GM19463 (cell line): Measurements from ENCODE around the gene CD93.
A peak's percentile ranks its signal among the peaks of the same experiment; 100 is the strongest.

ENCODE experiments used
- ATAC-seq: cut with Tn5 transposase; IDR thresholded peaks from one replicate; pipeline ENCODE4 v1.9.1; 2021; ENCODE audit warnings: mild to moderate bottlenecking, moderate library complexity; ENCODE audit not compliant: unreplicated experiment

The CD93 gene, protein sequence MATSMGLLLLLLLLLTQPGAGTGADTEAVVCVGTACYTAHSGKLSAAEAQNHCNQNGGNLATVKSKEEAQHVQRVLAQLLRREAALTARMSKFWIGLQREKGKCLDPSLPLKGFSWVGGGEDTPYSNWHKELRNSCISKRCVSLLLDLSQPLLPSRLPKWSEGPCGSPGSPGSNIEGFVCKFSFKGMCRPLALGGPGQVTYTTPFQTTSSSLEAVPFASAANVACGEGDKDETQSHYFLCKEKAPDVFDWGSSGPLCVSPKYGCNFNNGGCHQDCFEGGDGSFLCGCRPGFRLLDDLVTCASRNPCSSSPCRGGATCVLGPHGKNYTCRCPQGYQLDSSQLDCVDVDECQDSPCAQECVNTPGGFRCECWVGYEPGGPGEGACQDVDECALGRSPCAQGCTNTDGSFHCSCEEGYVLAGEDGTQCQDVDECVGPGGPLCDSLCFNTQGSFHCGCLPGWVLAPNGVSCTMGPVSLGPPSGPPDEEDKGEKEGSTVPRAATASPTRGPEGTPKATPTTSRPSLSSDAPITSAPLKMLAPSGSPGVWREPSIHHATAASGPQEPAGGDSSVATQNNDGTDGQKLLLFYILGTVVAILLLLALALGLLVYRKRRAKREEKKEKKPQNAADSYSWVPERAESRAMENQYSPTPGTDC

DNA sequence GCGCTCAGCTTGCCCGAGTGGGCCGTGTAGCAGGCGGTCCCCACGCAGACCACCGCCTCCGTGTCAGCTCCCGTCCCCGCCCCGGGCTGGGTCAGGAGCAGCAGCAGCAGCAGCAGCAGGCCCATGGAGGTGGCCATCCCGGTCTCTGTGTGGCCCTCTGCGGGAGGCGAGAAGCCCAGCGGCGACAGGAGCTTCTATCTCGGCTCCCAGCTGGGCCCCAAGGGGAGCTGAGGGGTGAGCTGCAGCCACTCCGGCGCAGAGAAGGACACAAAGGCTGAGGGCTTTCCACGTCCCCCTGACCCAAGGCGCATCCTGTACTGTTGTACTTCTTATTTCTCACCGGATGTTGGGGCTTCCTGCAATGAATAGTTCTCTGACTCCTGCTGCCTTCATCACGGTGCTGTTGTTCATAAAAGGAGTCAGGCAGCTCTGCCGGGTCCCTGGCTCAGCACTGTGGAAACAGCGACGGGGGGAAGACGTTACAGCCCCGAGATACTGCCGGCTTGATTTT lies at the start of gene CD93:
Gene CD93, minus strand, starts transcription at position 269 of the 511 bp plus-strand sequence. Its CDS starts 132 bp downstream, at position 137.
- no peak for ATAC-seq

DNA sequence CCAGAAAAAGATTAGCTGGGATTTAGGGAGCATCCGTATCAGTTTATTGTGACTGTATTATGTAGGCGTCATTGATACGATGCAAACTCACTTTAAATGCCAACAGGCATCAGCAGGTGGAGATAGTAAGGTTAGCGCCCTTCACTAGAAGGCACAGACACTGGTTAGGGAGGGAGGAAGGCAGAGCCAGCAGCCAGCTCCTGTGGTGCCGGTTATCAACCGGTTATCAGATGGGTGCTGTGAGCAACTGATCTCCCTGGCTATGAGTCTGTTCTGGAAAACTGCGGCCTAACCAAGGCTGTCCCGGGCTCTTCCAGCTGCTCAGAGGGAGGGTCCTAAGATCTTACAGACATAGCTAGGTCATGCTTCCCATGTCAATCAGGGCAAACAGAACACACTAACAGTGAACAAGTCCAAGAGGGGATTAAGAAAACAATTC lies 47.5 kb upstream of the CD93 start:
- ATAC-seq = no peak

DNA sequence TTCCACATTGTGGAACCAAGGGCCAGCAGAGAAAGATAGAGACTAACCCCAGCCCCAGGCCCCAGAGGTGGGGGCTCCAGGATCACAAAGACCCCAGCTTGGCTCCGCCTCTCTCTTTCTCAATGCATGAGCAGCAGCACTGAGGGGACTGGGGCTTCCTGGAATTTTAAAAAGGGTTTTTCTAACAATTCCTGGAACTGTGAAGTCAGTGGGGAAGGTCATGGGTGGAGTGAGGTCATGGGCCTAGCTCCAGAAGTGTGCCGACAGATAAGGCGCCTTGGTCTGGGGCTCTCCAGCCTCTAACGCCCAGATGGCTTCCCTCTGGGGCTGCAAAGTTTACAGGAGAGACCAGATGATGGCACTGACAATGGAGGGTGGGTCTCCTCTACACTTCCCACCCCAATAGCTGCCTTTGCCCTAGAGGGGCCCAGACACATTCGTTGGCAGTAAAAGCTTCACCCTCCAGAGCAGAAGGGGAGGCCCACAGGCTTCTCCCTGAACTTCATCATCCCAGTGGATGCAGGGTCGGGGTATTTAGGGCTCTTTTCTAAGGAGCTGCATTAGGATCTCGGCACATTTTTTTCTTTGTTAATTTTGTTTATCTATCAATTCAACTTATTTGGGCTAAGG lies 46.9 kb upstream of the CD93 start:
- no peak for ATAC-seq

DNA sequence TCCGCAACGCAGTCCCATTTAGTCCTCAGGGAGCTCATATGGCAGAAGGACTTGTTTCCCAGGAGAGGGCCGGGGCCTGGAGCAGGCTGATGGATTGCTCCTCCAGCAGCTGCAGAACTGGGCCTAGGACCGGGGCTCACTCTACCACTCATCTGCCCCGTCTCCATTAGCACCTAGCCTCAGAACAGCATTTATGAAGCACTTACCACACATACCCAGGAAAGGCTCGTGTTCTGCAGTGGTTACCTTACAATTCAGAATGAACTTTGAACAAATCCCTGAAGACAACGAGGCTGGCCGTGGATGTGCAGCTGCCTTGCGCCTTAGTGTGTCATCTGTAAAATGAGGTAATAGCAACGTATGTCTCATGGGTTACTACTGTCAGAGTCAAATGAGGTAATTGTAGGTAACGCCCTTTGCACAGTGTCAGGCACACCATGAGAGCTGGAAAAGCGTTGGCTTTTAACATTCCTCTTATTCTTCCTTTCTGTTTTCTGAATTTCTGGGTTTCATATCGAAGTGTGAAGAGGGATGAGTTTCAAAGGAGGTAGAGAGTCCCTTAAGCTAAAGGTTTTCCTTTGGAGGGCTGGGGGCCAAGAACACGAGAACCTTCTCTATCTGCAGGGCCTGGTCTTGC lies 46.3 kb upstream of the CD93 start:
- ATAC-seq = no peak

DNA sequence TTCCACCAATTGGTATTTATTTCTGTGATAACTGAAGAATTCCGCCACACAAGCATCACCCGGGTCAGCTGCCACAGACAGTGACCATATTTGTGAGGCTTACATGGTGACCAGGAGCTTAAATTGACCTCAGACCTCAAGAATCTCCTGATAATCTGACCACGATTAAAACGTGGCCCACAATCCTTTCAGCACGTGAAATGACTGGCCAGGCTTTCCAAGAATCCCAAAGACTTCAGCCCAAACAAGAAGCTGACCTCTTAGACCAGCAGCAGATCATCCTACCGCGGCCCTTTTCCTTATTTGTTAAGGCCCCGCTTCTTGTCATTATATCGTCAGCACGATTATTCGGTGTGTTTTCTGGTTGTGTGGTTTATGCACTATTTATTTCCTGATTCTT lies 45.6 kb upstream of the CD93 start:
- no peak for ATAC-seq

DNA sequence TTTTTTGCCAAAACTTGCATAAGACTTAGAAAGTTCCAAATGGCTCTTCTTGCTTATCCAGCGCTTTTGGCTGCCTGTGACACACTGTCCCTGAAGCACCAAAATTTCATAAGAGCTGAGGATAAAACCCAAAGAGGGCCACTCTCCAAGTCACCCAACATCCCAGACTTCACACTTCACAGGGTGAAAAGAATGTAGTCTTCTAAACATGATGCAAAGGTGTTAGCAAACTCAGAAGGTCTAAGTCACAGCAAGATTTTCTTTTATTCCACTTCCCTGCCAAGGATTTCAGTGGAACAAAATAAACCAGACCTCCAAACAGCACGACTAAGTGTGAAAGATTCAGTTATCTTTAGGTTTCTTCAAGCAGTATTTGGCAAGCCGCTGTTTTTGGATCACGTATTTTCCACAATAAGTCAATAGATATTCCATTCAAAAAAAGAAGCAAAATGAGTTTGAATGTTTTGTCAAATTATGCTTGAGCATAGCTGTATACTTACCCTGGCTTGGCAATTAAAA lies 44.6 kb upstream of the CD93 start:
- no peak for ATAC-seq

DNA sequence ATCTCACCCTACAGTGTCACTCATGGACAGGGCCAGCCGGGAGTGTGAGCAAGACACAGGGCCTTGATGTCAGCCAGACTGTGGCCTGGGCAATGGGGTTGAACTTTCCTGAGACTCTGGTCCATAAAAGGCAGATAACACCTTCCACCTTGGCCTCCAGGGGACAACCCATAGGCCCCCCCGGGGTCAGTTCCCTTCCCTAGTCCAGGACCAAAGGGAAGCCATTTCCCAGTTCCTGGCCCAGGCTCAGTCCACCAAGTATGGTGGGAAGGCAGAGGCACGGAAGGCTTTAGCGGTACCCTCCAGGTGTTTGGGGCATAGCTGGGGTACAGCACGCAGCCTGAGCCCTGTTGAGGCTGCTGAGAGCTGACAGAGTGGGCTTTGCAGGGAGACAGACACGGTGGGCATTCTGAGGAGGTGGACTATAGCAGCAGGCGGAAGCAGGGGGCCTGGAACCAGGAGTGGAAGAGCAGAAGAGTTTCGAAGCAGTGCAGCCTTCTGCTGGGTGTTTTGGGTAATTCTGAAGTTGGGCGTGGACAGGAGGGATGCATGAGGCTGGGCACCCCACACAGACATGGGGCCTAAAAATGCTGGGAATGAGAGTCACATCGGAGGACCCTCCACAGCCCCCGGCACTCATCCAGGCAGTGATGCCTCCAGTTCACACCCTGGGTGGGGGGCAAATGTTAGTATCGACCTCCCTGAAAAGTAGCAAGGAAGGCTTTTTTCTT lies 43.9 kb upstream of the CD93 start:
- no peak for ATAC-seq

DNA sequence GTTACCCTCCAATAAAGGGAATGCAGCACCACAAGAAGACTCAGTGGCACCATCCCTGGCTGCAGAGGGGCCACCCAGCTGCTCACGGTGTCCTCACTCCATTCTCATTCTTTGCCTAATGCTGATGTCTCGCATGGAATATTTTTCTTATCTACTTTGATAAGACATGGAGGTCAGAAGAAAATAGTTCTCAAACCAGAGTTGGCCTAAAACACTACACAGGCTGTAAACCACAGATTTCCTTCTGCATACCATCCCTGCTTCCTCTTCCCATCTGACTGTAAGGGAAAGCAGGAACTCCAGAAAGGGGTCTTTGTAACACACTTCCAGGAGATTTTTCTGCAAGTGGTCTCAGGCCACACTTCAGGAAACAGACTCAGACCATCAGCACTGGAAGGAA lies 43.1 kb upstream of the CD93 start:
- ATAC-seq = no peak

DNA sequence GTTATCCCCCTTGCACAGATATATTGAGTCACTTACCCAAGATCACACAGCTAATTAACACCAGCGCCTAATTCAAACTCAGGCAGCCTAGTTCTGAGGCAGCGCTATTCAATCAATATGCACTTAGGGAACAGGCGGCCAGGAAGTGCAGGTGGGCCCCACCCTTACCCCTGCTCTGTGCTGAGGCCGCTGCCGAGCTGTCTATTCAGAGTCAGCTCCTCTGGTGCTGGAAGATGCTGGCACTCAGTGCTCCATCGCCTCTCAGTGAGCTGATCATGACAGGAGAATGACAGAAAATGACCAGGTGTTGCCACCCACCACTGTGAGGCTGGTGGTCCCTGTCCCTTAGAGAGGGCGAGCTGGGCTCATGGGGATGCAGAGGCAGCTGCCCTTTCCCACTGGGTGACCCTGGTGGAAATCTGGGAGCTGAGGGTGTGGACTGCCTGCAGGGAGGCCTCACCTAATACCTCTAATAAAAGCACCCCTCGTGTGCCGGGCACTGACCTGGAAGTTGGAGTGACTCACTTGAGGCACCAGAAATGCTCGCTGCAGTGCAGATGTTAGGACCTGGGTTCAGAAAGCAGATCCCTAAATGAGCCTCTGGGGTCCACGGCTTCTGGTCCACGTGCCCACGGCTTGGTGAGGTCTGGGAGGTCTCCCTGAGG lies 42.5 kb upstream of the CD93 start:
- no peak for ATAC-seq

DNA sequence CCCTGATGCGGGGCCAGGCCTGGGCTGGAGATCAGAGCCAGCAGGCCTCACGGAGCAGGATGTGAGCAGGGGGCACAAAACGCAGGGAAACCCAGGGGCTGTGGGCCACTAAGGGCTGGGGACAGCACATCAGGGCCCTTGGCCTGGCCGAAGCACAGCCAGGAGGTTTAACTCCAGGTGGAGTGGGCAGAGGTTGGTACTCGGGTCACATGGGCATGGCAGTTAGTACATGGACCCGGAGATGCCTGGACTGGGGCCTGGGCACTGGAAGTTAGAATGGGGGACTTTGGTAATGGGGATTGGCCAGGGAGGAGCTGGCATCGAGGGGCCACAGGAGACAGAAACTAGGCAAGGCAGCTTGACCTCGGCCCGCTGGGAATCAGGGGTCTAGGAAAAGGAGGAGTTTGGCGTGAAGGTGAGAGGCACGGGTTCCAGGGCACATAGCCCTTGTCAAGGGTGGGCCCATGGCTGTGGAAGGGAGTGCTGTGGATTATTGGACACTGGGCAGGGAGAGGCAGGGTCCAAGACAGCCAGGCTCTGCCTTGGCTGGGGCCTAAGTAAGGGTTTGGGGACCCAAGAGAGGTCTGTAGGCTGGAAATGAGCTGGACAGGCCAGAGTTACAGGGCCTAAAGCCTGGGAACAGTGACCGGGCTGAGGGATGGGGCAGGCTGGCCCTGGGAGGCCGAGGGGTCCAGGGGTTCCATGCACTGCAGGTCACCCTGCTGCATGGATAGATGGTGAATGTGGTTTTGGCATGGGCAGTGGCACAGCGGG lies 41.6 kb upstream of the CD93 start:
- no peak for ATAC-seq

DNA sequence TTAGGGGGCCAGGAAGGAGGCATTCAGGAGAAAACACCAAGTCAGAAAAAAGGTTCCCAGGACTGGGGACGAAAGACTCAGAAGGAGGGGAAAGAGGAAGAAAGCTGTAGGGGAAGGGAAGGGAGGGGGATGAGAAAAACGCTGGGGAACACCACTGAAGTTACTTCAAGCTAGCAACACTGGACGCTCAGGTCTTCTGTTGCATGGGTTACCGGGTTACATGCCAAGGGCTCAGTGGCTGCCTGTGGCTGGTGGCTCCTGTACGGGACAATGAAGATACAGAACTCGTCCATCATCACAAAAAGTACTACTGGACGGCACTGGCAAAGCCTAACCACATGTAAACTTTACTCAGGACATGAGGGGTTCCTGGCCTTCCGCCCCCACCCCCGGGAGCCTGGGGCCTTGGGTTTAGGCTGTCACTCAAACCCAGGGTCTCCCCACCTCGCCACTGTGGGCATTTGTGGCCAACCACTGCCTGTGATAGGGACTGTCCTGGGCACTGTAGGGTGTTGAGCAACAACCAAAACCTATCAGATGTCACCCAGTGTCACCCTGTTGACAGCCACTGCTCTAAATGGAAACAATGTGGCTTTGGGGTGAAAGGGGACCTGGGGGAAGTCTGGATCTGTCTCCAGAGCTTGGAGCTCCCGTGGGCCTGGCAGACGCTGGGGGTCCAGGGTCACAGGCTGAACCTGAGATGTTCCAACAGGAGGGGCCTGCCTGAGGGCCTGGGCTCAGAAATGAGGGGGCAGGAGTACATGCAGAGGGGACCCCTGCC lies 40.3 kb upstream of the CD93 start:
- no peak for ATAC-seq

DNA sequence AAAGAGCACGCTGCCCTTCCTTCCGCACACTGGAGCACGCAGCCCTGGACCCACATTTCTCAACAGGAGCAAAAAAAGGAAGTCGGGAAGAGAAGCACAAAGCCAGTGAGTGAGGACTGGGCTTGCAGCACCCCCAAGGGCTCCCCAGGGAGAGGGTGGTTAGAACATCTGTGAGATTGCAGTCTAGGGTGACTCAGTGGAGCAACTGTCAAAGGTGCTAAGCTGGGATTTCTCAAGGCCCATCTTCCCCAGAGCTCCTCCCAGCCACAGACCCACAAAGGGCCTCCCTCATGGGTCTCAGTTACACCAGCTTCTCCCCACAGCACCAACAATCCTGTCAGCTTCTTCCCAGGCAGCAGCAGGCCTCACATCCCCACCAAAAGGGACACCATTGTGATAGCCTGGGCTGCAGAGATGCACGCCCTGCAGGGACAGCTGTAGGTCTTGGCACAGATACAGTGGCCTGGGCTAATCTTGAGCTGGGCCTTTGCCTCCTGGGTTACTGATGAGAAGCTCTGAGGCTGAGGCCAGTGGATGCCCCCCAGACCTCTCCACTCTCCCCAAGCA lies 39.6 kb upstream of the CD93 start:
- peak; percentile 61 for ATAC-seq

DNA sequence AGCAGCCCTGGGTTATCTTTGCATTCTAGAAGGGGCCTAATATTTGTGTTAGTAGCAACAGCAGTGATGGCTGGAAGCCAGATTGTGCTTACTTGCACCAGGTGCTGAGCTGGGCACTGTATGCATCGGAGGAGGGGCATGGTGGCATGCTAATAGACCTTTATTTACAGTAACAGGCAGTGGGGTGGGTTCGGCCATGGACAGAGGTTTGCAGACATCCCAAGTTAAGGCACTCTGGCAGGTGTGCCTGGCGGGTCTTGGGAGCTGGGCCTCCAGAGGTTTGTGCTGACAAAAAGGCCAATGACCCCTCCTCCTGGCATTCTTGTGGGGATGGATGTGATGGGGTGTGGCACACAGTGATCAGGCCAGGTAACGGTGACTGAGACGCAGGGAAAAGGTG lies 39.0 kb upstream of the CD93 start:
- ATAC-seq = no peak

DNA sequence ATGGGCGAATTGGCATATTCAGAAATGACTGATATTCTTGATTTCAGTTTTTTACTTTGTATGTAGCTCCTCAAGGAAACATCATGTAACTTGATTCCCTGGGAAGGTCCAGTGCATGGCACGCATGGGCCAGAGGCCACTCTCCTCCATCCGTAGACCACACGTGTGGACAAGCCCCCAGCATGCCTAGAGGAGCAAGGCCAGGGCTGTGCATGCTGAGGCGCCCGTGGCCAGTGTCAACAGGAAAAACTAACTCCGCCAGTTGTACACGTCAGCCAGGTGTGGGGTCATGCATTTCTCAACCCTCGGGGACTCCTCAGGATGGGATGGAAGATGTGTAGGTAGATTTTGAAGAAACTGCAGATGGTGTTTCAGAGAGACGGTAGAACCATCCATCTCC lies 37.8 kb upstream of the CD93 start:
- ATAC-seq = no peak

DNA sequence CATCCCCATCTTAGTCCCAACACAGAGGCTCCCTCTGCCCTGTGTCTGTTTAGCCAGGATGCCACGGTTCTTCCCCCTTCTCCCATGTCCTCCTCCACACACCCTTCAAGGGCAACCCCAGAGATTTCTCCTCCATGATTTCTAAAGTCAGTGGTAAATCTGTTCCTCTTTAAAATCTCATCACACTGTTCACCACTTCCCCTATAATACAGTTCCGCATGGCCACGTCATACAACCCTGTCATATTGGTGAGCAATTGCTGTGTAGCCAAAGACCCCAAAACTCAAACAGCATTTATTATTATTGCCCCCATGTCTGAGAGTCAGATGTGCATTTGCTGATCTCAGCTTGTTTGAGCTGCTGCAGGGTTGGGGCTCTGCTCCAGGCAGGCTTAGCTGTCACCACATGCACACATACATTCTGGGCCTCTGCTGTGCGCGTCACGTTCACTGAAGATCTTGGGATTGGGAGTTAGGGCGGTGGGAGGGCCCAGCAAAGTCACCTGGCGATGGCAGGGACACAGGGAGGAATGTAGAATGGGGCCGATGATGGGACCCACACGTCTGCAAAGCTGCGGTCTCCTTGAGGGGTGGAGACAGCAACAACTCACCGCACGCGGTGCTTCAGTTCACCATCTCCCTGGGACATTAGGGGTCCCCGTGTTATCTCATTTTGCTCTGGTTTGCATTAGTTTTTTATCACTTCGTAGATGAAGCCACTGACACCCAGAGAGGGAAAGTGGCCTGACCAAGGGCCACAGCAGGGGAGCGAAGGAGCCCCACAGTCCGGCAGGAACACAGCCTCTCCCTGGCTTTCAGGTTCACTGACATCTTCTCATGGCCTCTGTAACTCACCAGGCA lies 36.9 kb upstream of the CD93 start:
- no peak for ATAC-seq

DNA sequence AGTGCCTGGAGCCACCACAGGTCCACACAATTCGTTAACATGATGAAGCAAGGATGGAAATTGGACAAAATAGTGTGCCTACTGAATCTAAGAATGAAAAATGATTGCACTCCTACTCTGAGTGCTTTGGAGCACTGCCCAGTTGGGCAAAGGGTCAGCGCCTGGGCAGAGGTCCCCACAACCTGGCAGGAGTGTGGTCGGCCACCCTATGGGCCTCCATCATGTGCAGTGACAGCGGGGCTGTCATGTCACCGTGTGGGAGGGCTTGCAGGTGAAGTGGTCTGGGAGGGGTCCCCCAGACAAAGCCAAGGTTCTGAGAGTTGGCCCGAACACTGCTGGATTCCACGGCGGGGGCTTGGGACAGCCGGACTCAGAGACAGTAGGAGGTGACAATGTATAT lies 36.2 kb upstream of the CD93 start:
- no peak for ATAC-seq

DNA sequence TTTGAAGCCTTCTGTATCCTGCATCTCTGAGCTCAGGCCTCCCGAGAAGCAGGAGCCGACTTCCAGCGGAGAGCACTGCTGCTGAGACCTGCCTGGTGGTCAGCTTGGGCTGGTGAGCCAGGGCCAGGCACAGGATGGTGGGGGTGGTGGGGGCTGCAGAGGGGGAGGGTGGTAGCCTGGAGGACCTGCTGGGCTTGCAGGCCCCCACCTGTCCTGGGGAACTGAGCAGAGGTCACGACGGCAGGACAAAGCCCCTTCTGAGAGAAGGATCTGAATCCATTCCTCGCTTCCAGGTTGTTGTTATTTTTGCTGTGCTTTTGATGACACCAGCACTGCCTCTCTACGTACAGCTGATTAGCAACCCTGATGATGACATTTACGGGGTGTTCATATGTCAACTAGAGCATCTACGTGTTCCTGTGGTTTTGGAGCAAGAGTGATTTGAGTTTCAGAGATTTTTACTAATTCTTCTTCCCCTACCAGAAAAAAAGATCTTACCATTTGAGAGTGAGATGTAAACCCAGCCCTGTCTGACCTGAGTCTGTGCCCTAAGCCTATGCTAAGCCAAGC lies 35.7 kb upstream of the CD93 start:
- no peak for ATAC-seq
